HEK293T (cell line): Measurements from ENCODE around the gene PLXNB3.

ENCODE experiments used
- ARNT ChIP-seq: fragments of 450-650 bp; IDR thresholded peaks from 2 replicates; pipeline ENCODE4 v1.6.1; 2017; ENCODE audit warnings: mild to moderate bottlenecking
- BHLHE40 ChIP-seq: fragments of 450-650 bp; IDR thresholded peaks from 2 replicates; pipeline ENCODE4 v1.6.1; 2016; ENCODE audit warnings: mild to moderate bottlenecking, moderate library complexity, borderline replicate concordance
- CTBP1 ChIP-seq: fragments of 450-650 bp; IDR thresholded peaks from 2 replicates; pipeline ENCODE4 v1.6.1; 2016; ENCODE audit warnings: borderline replicate concordance
- ELF4 ChIP-seq: fragments of 450-650 bp; IDR thresholded peaks from 2 replicates; pipeline ENCODE4 v1.6.1; 2017; ENCODE audit warnings: antibody characterized with exemption
- FOXK2 ChIP-seq: fragments of 450-650 bp; IDR thresholded peaks from 2 replicates; pipeline ENCODE4 v1.6.1; 2016; ENCODE audit warnings: mild to moderate bottlenecking
- HDGF ChIP-seq: fragments of 450-650 bp; IDR thresholded peaks from 2 replicates; pipeline ENCODE4 v1.6.1; 2017; ENCODE audit warnings: antibody characterized with exemption, borderline replicate concordance
- LEF1 ChIP-seq: fragments of 450-650 bp; IDR thresholded peaks from 2 replicates; pipeline ENCODE4 v1.6.1; 2017; ENCODE audit warnings: mild to moderate bottlenecking, borderline replicate concordance
- NFRKB ChIP-seq: fragments of 450-650 bp; IDR thresholded peaks from 2 replicates; pipeline ENCODE4 v1.6.1; 2016; ENCODE audit warnings: mild to moderate bottlenecking, moderate library complexity
- SP1 ChIP-seq: fragments of 450-650 bp; IDR thresholded peaks from 2 replicates; pipeline ENCODE4 v1.6.1; 2017
- TF ChIP-seq, protein P1 (sequence below): fragments of 450-650 bp; IDR thresholded peaks from 2 replicates; pipeline ENCODE4 v1.6.1; 2016

- TF ChIP-seq CTBP1 = no peak
- no peak for TF ChIP-seq LEF1
- TF ChIP-seq BHLHE40 = no peak
- TF ChIP-seq HDGF = no peak
- no peak for TF ChIP-seq FOXK2
- TF ChIP-seq SP1 = no peak
- no peak for TF ChIP-seq ARNT
- TF ChIP-seq ELF4 = no peak
- no peak for TF ChIP-seq NFRKB
- TF ChIP-seq, protein P1, sequence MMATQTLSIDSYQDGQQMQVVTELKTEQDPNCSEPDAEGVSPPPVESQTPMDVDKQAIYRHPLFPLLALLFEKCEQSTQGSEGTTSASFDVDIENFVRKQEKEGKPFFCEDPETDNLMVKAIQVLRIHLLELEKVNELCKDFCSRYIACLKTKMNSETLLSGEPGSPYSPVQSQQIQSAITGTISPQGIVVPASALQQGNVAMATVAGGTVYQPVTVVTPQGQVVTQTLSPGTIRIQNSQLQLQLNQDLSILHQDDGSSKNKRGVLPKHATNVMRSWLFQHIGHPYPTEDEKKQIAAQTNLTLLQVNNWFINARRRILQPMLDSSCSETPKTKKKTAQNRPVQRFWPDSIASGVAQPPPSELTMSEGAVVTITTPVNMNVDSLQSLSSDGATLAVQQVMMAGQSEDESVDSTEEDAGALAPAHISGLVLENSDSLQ = no peak
Measured at GRCh38 chrX:153741446-153741845, 22.6 kb upstream of the PLXNB3 start.
